H9 (cell line): ENCODE data around the gene CDK10. TPM values are rescaled to one million over a fixed set of nuclear protein-coding genes. Genes with fewer than 3 reads are reported as not detected.

ENCODE experiments used
- DNase-seq: peaks from one replicate; pipeline ENCODE4 v3.0.0-alpha.2; 2017
- H2AFZ ChIP-seq: one replicate; pipeline ENCODE4 v1.6.1; 2013; ENCODE audit warnings: mild to moderate bottlenecking, low read length, control low read depth, moderate library complexity
- H2AK5ac ChIP-seq: 2 replicates; pipeline ENCODE4 v1.6.1; 2013; ENCODE audit warnings: low read length, control low read depth, mixed read lengths; ENCODE audit not compliant: insufficient read length
- H2BK120ac ChIP-seq: one replicate; pipeline ENCODE4 v1.6.1; 2013; ENCODE audit warnings: low read depth, mild to moderate bottlenecking, low read length, control low read depth, inconsistent platforms; ENCODE audit not compliant: poor library complexity, severe bottlenecking
- H2BK12ac ChIP-seq: 2 replicates; pipeline ENCODE4 v1.6.1; 2013; ENCODE audit warnings: low read length, control low read depth, mixed read lengths, low read depth; ENCODE audit not compliant: insufficient read length
- H2BK15ac ChIP-seq: 2 replicates; pipeline ENCODE4 v1.6.1; 2013; ENCODE audit warnings: low read depth, low read length, control low read depth
- H2BK20ac ChIP-seq: one replicate; pipeline ENCODE4 v1.6.1; 2013; ENCODE audit warnings: low read depth, mild to moderate bottlenecking, low read length, control low read depth, inconsistent platforms; ENCODE audit not compliant: poor library complexity, severe bottlenecking
- H2BK5ac ChIP-seq: 2 replicates; pipeline ENCODE4 v1.6.1; 2013; ENCODE audit warnings: low read length, control low read depth, mixed read lengths; ENCODE audit not compliant: insufficient read length
- H3K14ac ChIP-seq: 2 replicates; pipeline ENCODE4 v1.6.1; 2013; ENCODE audit warnings: low read length, control low read depth; ENCODE audit not compliant: insufficient read depth
- H3K18ac ChIP-seq: 2 replicates; pipeline ENCODE4 v1.6.1; 2013; ENCODE audit warnings: low read depth, mild to moderate bottlenecking, mixed read lengths, low read length, control low read depth; ENCODE audit not compliant: insufficient read length
- H3K23ac ChIP-seq: 2 replicates; pipeline ENCODE4 v1.6.1; 2013; ENCODE audit warnings: low read length, control low read depth, mixed read lengths, low read depth; ENCODE audit not compliant: insufficient read length
- H3K23me2 ChIP-seq: 2 replicates; pipeline ENCODE4 v1.6.1; 2013; ENCODE audit warnings: low read depth, mild to moderate bottlenecking, mixed read lengths, low read length, control low read depth; ENCODE audit not compliant: insufficient read length, poor library complexity, severe bottlenecking
- H3K27ac ChIP-seq: 2 replicates; pipeline ENCODE4 v1.5.1; 2013; ENCODE audit warnings: low read length, control low read depth, mixed read lengths, low read depth; ENCODE audit not compliant: insufficient read length
- H3K27me3 ChIP-seq: 2 replicates; pipeline ENCODE4 v1.6.1; 2013; ENCODE audit warnings: low read length, control low read depth, inconsistent platforms; ENCODE audit not compliant: insufficient read depth
- H3K4ac ChIP-seq: 2 replicates; pipeline ENCODE4 v1.6.1; 2013; ENCODE audit warnings: low read depth, mild to moderate bottlenecking, control low read depth, inconsistent platforms, low read length, moderate library complexity
- H3K4me1 ChIP-seq: 2 replicates; pipeline ENCODE4 v1.6.1; 2013; ENCODE audit warnings: low read length, control low read depth, inconsistent platforms; ENCODE audit not compliant: insufficient read depth
- H3K4me2 ChIP-seq: 2 replicates; pipeline ENCODE4 v1.6.1; 2013; ENCODE audit warnings: low read length, control low read depth, mixed read lengths; ENCODE audit not compliant: insufficient read length, insufficient read depth
- H3K56ac ChIP-seq: 2 replicates; pipeline ENCODE4 v1.6.1; 2013; ENCODE audit warnings: low read depth, mild to moderate bottlenecking, mixed read lengths, low read length, control low read depth; ENCODE audit not compliant: insufficient read length
- H3K79me1 ChIP-seq: 2 replicates; pipeline ENCODE4 v1.6.1; 2013; ENCODE audit warnings: low read depth, mild to moderate bottlenecking, moderate library complexity, low read length, control low read depth, inconsistent platforms; ENCODE audit not compliant: insufficient read depth, poor library complexity, severe bottlenecking
- H3K79me2 ChIP-seq: 2 replicates; pipeline ENCODE4 v1.6.1; 2013; ENCODE audit warnings: low read length, control low read depth, inconsistent platforms; ENCODE audit not compliant: insufficient read depth
- H3K9ac ChIP-seq: 2 replicates; pipeline ENCODE4 v1.6.1; 2013; ENCODE audit warnings: low read length, control low read depth, mixed read lengths; ENCODE audit not compliant: insufficient read length; ENCODE audit errors: extremely low read depth
- H3K9me3 ChIP-seq: one replicate; pipeline ENCODE4 v1.6.1; 2013; ENCODE audit warnings: low read depth, low read length, inconsistent platforms; ENCODE audit not compliant: control insufficient read depth
- H3T11ph ChIP-seq: one replicate; pipeline ENCODE4 v1.6.1; 2013; ENCODE audit warnings: mild to moderate bottlenecking, low read length, control low read depth, inconsistent platforms
- H4K20me1 ChIP-seq: one replicate; pipeline ENCODE4 v1.6.1; 2013; ENCODE audit not compliant: control insufficient read depth, insufficient read length, insufficient read depth
- H4K5ac ChIP-seq: 2 replicates; pipeline ENCODE4 v1.6.1; 2013; ENCODE audit warnings: low read depth, mild to moderate bottlenecking, mixed read lengths, low read length, control low read depth; ENCODE audit not compliant: insufficient read length
- H4K8ac ChIP-seq: replicated peaks from 2 replicates; pipeline ENCODE4 v1.6.1; 2013; ENCODE audit warnings: low read length, control low read depth, mixed read lengths, low read depth; ENCODE audit not compliant: insufficient read length
- H4K91ac ChIP-seq: 2 replicates; pipeline ENCODE4 v1.6.1; 2013; ENCODE audit warnings: low read depth, mild to moderate bottlenecking, moderate library complexity, mixed read lengths, low read length, control low read depth; ENCODE audit not compliant: insufficient read length
- H3K27ac Mint-ChIP-seq, 3 experiments: 2 replicates in 2 of 3; 3 replicates in 1 of 3; pipeline ENCODE4 v1.8.0; 2020 to 2021; ENCODE audit warnings: mixed read lengths in 3 of 3, mild to moderate bottlenecking in 1 of 3, moderate library complexity in 1 of 3
- H3K27me3 Mint-ChIP-seq: 2 replicates; pipeline ENCODE4 v1.8.0; 2021; ENCODE audit warnings: low read depth, mild to moderate bottlenecking, moderate library complexity, mixed read lengths
- H3K36me3 Mint-ChIP-seq, 3 experiments: 2 replicates in 2 of 3; 3 replicates in 1 of 3; pipeline ENCODE4 v1.8.0; 2020 to 2021; ENCODE audit warnings: low read depth in 3 of 3, mixed read lengths in 3 of 3; ENCODE audit not compliant: insufficient read depth in 1 of 3
- H3K4me1 Mint-ChIP-seq, 2 experiments: 2 replicates each; pipeline ENCODE4 v1.8.0; 2020; ENCODE audit warnings: mixed read lengths in 2 of 2
- H3K4me3 Mint-ChIP-seq, 2 experiments: 2 replicates in 1 of 2; 3 replicates in 1 of 2; pipeline ENCODE4 v1.8.0; 2020 to 2021; ENCODE audit warnings: mild to moderate bottlenecking in 2 of 2, mixed read lengths in 2 of 2, moderate library complexity in 1 of 2
- H3K9me3 Mint-ChIP-seq, 2 experiments: 2 replicates in 1 of 2; 3 replicates in 1 of 2; pipeline ENCODE4 v1.8.0; 2020; ENCODE audit warnings: mild to moderate bottlenecking in 2 of 2, mixed read lengths in 2 of 2, moderate library complexity in 1 of 2
- WGBS: extraction: QIAGEN DNeasy Blood & Tissue Kit; methylation state at CpG from one replicate; pipeline ENCODE4 v1.1.7; 2013; ENCODE audit warnings: missing lambda C conversion rate, low lambda C conversion rate, mixed read lengths; ENCODE audit not compliant: insufficient read length; ENCODE audit errors: extremely low coverage; 5-methylcytosine and 5-hydroxymethylcytosine counted together
- total RNA-seq: library from RNA; stranded (reverse); gene quantifications from 2 replicates; pipeline ENCODE4 v1.2.1, GENCODE V29; 2021
- TF ChIP-seq, protein P1 (sequence below): fragments of 200-600 bp; sonication (generic); conservative IDR thresholded peaks from 3 replicates; pipeline ENCODE4 v1.8.0; 2021; ENCODE audit warnings: antibody characterized with exemption, mild to moderate bottlenecking

Gene CDK10
- total RNA-seq, 1 experiment from 2014 or later: 77.1 TPM

DNA sequence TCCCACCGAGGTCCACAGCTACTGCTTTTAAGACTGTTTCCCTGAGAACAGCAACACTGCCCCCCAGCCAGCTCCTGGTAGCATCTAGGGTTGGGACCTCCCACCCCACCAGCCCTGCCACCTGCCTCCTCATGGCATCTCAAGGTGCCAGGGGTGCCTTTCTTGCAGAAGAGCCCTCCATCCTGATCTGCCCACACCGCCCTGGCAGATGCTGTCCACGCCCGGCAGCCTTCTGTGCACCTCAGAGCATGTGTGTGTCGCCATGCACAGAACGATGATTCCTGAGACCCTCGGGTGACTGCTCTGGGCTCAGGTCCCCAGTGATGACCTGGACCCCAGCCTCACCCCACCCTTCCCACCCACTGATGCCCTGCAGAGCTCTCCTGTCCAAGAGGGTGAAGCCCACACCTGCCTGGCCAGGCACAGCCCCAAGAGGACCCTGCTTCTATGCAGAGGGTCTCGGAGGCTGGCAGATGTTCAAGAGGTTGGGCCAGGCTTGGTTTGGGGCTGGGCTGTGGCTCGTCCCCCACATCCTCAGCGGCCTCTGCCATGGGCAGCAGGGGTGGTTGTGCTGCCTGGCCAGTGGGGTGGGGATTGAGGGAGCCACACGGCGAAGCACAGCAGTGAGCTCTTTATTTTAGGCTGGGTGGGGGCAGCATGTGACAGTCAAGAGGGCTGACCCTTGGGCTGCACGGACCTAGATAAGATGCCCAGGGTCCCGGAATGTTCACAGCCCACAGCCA lies 20.2 kb downstream of the CDK10 start:
- Histone ChIP-seq H3K27ac (no peak overlapping the region), H2BK5ac (no peak overlapping the region), H3K4me2 (no peak overlapping the region), H3K4me1 (no peaks in the 10 kb centered on the region), H2AK5ac (no peak overlapping the region), H3K79me1 (no peaks in the 10 kb centered on the region), H2BK120ac (no peak overlapping the region), H3K27me3 (no peaks in the 10 kb centered on the region), H2BK15ac (no peak overlapping the region), H2AFZ (no peak overlapping the region), H4K8ac (no peak overlapping the region), H3K9me3 (no peaks in the 10 kb centered on the region), H3K23me2 (peaks cover under 1% of the 10 kb centered on the region), H4K20me1 (no peaks in the 10 kb centered on the region), H4K91ac (no peak overlapping the region), H2BK20ac (no peak overlapping the region), H2BK12ac (no peak overlapping the region), H3K79me2 (no peaks in the 10 kb centered on the region), H3T11ph (no peak overlapping the region), H3K18ac (no peak overlapping the region), H4K5ac (no peak overlapping the region), H3K14ac (no peak overlapping the region; the same call in 1 of the 2 replicates), H3K56ac (no peak overlapping the region), H3K4ac (no peak overlapping the region), H3K9ac (no peak overlapping the region), H3K23ac (no peak overlapping the region)
- Mint-ChIP-seq H3K4me3 (no peak overlapping the region), H3K9me3 (no peaks in the 10 kb centered on the region), H3K4me1 (peaks cover 18 to 22% of the 10 kb centered on the region in 2 experiments), H3K36me3 (no peaks in the 10 kb centered on the region), H3K27ac (no peak overlapping the region), H3K27me3 (peaks cover 29% of the 10 kb centered on the region)
- DNase-seq: no peak
- no CpG with 5 or more reads among the region's 14 CpGs for WGBS
- TF ChIP-seq, protein P1, sequence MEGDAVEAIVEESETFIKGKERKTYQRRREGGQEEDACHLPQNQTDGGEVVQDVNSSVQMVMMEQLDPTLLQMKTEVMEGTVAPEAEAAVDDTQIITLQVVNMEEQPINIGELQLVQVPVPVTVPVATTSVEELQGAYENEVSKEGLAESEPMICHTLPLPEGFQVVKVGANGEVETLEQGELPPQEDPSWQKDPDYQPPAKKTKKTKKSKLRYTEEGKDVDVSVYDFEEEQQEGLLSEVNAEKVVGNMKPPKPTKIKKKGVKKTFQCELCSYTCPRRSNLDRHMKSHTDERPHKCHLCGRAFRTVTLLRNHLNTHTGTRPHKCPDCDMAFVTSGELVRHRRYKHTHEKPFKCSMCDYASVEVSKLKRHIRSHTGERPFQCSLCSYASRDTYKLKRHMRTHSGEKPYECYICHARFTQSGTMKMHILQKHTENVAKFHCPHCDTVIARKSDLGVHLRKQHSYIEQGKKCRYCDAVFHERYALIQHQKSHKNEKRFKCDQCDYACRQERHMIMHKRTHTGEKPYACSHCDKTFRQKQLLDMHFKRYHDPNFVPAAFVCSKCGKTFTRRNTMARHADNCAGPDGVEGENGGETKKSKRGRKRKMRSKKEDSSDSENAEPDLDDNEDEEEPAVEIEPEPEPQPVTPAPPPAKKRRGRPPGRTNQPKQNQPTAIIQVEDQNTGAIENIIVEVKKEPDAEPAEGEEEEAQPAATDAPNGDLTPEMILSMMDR: no peak
